Trophoblast cell (in vitro differentiated cells and primary cell): ENCODE data around the gene IQCK.
A peak's percentile ranks its signal among the peaks of the same experiment; 100 is the strongest.

Source experiments
- DNase-seq, 2 donors: peaks; one replicate each; pipeline ENCODE4 v3.0.0-alpha.2; 2016
- H2AFZ ChIP-seq: 2 replicates; pipeline ENCODE4 v1.6.1; 2013; ENCODE audit warnings: low read length, moderate library complexity, mild to moderate bottlenecking; ENCODE audit not compliant: insufficient read depth, poor library complexity
- H2AK5ac ChIP-seq: 2 replicates; pipeline ENCODE4 v1.6.1; 2013; ENCODE audit warnings: mild to moderate bottlenecking, low read length
- H2BK120ac ChIP-seq: 2 replicates; pipeline ENCODE4 v1.6.1; 2013; ENCODE audit warnings: low read length, mild to moderate bottlenecking, moderate library complexity; ENCODE audit not compliant: insufficient read depth, poor library complexity
- H2BK12ac ChIP-seq: 2 replicates; pipeline ENCODE4 v1.6.1; 2013; ENCODE audit warnings: mild to moderate bottlenecking, low read length, moderate library complexity
- H2BK5ac ChIP-seq: 2 replicates; pipeline ENCODE4 v1.6.1; 2013; ENCODE audit warnings: low read length, low read depth, moderate library complexity, mild to moderate bottlenecking; ENCODE audit not compliant: poor library complexity
- H3K14ac ChIP-seq: 2 replicates; pipeline ENCODE4 v1.6.1; 2013; ENCODE audit warnings: mild to moderate bottlenecking, low read length
- H3K18ac ChIP-seq: 2 replicates; pipeline ENCODE4 v1.6.1; 2013; ENCODE audit warnings: mild to moderate bottlenecking, low read length
- H3K23ac ChIP-seq: 2 replicates; pipeline ENCODE4 v1.6.1; 2013; ENCODE audit warnings: low read length
- H3K27ac ChIP-seq: 2 replicates; pipeline ENCODE4 v1.5.1; 2013; ENCODE audit warnings: low read depth, mild to moderate bottlenecking, inconsistent platforms, low read length, moderate library complexity
- H3K27me3 ChIP-seq: 2 replicates; pipeline ENCODE4 v1.6.1; 2013; ENCODE audit warnings: inconsistent platforms, mild to moderate bottlenecking, low read length, moderate library complexity; ENCODE audit not compliant: insufficient read depth
- H3K36me3 ChIP-seq, 2 experiments: 1 replicate in 1 of 2; 2 replicates in 1 of 2; pipeline ENCODE4 v1.6.1; 2013; ENCODE audit warnings: low read length in 2 of 2, mild to moderate bottlenecking in 2 of 2, moderate library complexity in 1 of 2; ENCODE audit not compliant: insufficient read depth in 2 of 2, control insufficient read depth in 1 of 2
- H3K4ac ChIP-seq: 2 replicates; pipeline ENCODE4 v1.6.1; 2013; ENCODE audit warnings: low read depth, mild to moderate bottlenecking, low read length, moderate library complexity
- H3K4me1 ChIP-seq, 2 experiments: 1 replicate in 1 of 2; 2 replicates in 1 of 2; pipeline ENCODE4 v1.6.1; 2013; ENCODE audit warnings: low read length in 2 of 2, mild to moderate bottlenecking in 2 of 2, moderate library complexity in 1 of 2; ENCODE audit not compliant: insufficient read depth in 2 of 2, control insufficient read depth in 1 of 2
- H3K4me2 ChIP-seq: 2 replicates; pipeline ENCODE4 v1.6.1; 2013; ENCODE audit warnings: inconsistent platforms, mild to moderate bottlenecking, low read length, moderate library complexity
- H3K4me3 ChIP-seq: 2 replicates; pipeline ENCODE4 v1.5.1; 2013; ENCODE audit warnings: mild to moderate bottlenecking, low read depth, low read length, inconsistent platforms
- H3K79me1 ChIP-seq: one replicate; pipeline ENCODE4 v1.6.1; 2013; ENCODE audit warnings: low read length
- H3K79me2 ChIP-seq: 2 replicates; pipeline ENCODE4 v1.6.1; 2013; ENCODE audit warnings: low read length, mild to moderate bottlenecking; ENCODE audit not compliant: control insufficient read depth, insufficient read depth, poor library complexity
- H3K9ac ChIP-seq: 2 replicates; pipeline ENCODE4 v1.6.1; 2013; ENCODE audit warnings: mild to moderate bottlenecking, low read length
- H3K9me3 ChIP-seq: 2 replicates; pipeline ENCODE4 v1.6.1; 2013; ENCODE audit warnings: low read depth, mild to moderate bottlenecking, control low read depth, inconsistent platforms, low read length; ENCODE audit not compliant: insufficient read depth
- H4K12ac ChIP-seq: 2 replicates; pipeline ENCODE4 v1.6.1; 2013; ENCODE audit warnings: low read depth, mild to moderate bottlenecking, low read length, moderate library complexity
- H4K8ac ChIP-seq: 2 replicates; pipeline ENCODE4 v1.6.1; 2013; ENCODE audit warnings: low read depth, mild to moderate bottlenecking, low read length, moderate library complexity
- H4K91ac ChIP-seq: one replicate; pipeline ENCODE4 v1.6.1; 2013; ENCODE audit warnings: low read depth, mild to moderate bottlenecking, low read length, moderate library complexity
- WGBS: extraction: QIAGEN DNeasy Blood & Tissue Kit; methylation state at CpG from one replicate; pipeline ENCODE4 v1.1.7; 2013; ENCODE audit warnings: missing lambda C conversion rate; ENCODE audit not compliant: insufficient read length, insufficient coverage; ENCODE audit errors: extremely low coverage; 5-methylcytosine and 5-hydroxymethylcytosine counted together

Gene IQCK

DNA sequence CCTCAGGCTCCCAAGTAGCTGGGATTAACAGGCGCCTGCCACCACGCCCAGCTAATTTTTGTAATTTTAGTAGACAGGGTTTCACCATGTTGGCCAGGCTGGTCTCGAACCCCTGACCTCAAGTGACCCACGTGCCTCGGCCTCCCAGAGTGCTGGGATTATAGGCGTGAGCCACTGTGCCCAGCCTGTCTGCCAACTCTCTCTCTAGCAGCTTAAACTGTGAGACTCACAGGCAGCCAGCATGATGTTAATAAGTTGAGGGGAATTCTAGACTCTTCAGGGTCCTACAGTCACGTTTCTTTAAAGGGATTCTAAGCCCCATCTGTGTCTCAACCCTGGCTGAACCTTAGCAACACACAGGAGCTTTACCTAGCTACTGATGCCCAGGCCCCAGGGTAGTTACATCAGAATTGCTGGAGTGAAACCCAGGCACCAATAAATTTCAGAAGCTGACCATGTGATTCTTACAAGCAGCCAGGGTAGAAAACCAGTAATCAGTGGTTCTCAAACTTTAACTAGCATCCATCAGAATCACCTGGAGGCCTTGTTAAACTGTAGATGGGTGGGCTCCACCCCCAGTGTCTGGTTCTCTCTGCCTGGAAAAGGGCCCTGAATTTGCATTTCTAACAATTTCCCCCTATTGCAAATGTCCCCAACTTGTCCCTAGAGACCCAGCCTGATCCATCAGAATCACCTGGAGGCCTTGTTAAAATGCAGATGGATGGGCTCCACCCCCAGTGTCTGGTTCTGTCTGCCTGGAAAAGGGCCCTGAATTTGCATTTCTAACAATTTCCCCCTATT, 135.9 kb downstream of the IQCK start:
- no peaks in the 10 kb centered on the region for H3K79me1 ChIP-seq
- H3K4ac ChIP-seq, result no peak overlapping the region
- no peak overlapping the region for H2BK120ac ChIP-seq
- no peak overlapping the region for H3K27ac ChIP-seq
- H2AFZ ChIP-seq, result no peak overlapping the region
- H3K27me3 ChIP-seq, result no peaks in the 10 kb centered on the region
- H3K4me1 ChIP-seq, result no peaks in the 10 kb centered on the region
- no peak overlapping the region for H4K8ac ChIP-seq
- peak; percentile 26 to 33 for DNase-seq
- H3K4me2 ChIP-seq, result no peak overlapping the region
- no peak overlapping the region for H2BK12ac ChIP-seq
- H4K91ac ChIP-seq, result no peak overlapping the region
- no peak overlapping the region for H3K14ac ChIP-seq
- peaks cover 0 to 3% of the 10 kb centered on the region in 2 experiments for H3K36me3 ChIP-seq
- no peak overlapping the region for H2AK5ac ChIP-seq
- no peaks in the 10 kb centered on the region for H3K79me2 ChIP-seq
- no peak overlapping the region for H3K18ac ChIP-seq
- no peak overlapping the region for H4K12ac ChIP-seq
- H3K9me3 ChIP-seq, result no peaks in the 10 kb centered on the region
- H3K23ac ChIP-seq, result no peak overlapping the region
- H3K4me3 ChIP-seq, result no peak overlapping the region
- H3K9ac ChIP-seq, result no peak overlapping the region
- H2BK5ac ChIP-seq, result no peak overlapping the region
- no CpG with 5 or more reads among the region's 7 CpGs for WGBS

- H3K79me1 ChIP-seq, result no peaks in the 10 kb centered on the region
- no peak overlapping the region for H3K27ac ChIP-seq
- peaks cover under 1 to 6% of the 10 kb centered on the region in 2 experiments for H3K36me3 ChIP-seq
- no peak overlapping the region for H3K14ac ChIP-seq
- no peak overlapping the region for H2BK12ac ChIP-seq
- no peak overlapping the region for H2AK5ac ChIP-seq
- no peak overlapping the region for H3K9ac ChIP-seq
- H3K4ac ChIP-seq, result no peak overlapping the region
- H4K12ac ChIP-seq, result no peak overlapping the region
- DNase-seq, result no peak
- H2AFZ ChIP-seq, result no peak overlapping the region
- H4K8ac ChIP-seq, result no peak overlapping the region
- H3K79me2 ChIP-seq, result no peaks in the 10 kb centered on the region
- no peak overlapping the region for H2BK120ac ChIP-seq
- no peak overlapping the region for H2BK5ac ChIP-seq
- no peak overlapping the region for H3K23ac ChIP-seq
- no peak overlapping the region for H3K4me3 ChIP-seq
- no peaks in the 10 kb centered on the region for H3K9me3 ChIP-seq
- H3K4me1 ChIP-seq, result no peaks in the 10 kb centered on the region
- H4K91ac ChIP-seq, result no peak overlapping the region
- no peaks in the 10 kb centered on the region for H3K27me3 ChIP-seq
- no peak overlapping the region for H3K18ac ChIP-seq
- no peak overlapping the region for H3K4me2 ChIP-seq
- WGBS, result no CpG with 5 or more reads among the region's 6 CpGs
Measured at GRCh38 chr16:19854543-19854876, 136.4 kb downstream of the IQCK start.

DNA sequence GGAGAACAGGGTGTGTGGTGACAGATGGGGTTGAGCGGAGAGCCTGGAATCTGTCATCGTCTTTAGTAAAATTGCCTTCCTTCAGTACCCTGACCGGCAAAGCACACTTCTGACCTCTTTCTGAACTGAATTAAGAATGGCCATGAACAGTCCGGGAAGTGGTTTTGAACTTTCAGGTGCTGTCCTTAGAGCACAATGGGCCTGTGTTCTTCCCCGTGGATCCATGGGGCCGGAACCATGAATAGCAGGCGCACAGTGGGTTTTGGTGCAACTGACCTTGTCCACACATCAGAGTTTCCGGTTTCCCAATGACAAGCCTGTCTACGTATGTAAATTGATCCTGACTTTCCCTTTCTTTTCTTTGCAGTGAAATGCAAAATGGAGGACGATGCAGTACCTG, 138.0 kb downstream of the IQCK start:
- no peak overlapping the region for H2BK5ac ChIP-seq
- H2BK120ac ChIP-seq, result no peak overlapping the region
- H3K36me3 ChIP-seq, result peaks cover 11 to 13% of the 10 kb centered on the region in 2 experiments
- H2BK12ac ChIP-seq, result no peak overlapping the region
- no peak overlapping the region for H2AK5ac ChIP-seq
- no peaks in the 10 kb centered on the region for H3K79me2 ChIP-seq
- no peaks in the 10 kb centered on the region for H3K79me1 ChIP-seq
- H3K4me1 ChIP-seq, result peaks cover 0 to 2% of the 10 kb centered on the region in 2 experiments
- H3K9ac ChIP-seq, result no peak overlapping the region
- no peak overlapping the region for H3K14ac ChIP-seq
- H3K4me3 ChIP-seq, result no peak overlapping the region
- no peak overlapping the region for H3K23ac ChIP-seq
- no peak overlapping the region for H3K18ac ChIP-seq
- H3K27me3 ChIP-seq, result no peaks in the 10 kb centered on the region
- no peak overlapping the region for H4K12ac ChIP-seq
- H3K27ac ChIP-seq, result no peak overlapping the region
- WGBS, result no CpG with 5 or more reads among the region's 10 CpGs
- no peak overlapping the region for H4K91ac ChIP-seq
- no peak overlapping the region for H3K4ac ChIP-seq
- H3K4me2 ChIP-seq, result no peak overlapping the region
- no peak overlapping the region for H2AFZ ChIP-seq
- no peak overlapping the region for H4K8ac ChIP-seq
- DNase-seq, result no peak
- H3K9me3 ChIP-seq, result no peaks in the 10 kb centered on the region

DNA sequence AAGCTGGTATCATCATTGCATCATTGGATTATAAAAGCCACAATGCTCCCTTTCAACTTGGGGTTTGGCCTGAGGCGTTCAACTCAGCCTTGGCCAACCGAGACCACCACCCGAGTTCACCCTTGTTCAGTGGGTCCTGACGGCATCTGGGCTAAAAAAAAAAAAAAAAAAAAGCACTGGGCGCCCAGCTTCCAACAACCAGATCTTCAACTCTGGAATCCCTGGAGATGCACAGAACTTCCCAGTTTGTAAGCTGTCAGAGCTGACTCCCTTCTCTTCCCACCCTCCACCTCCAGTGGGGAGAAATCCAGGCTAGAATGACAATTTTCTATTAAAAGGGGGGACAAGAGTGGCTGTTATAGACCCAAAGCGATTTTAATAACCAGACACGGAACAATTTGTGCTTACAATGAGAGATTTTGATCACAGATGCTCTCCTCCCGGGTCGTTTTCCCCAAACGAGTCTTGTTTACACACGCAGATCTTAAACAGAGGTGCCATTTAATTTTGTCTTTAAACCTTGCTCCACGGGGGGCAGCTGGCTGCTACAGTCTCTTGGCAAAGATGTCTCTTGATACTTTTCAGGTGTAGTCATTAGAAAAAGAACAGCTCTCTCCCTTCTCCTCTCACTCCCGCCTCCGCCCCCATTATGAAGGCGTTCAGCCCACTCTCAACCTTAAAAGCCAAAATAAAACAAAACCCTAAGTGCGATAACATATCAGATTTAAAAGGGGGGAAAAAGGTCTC, 139.7 kb downstream of the IQCK start:
- Histone ChIP-seq H3K4me2 (no peak overlapping the region), H3K27ac (no peak overlapping the region), H2BK12ac (no peak overlapping the region), H2BK120ac (no peak overlapping the region), H2BK5ac (no peak overlapping the region), H3K14ac (no peak overlapping the region), H3K36me3 (peaks cover 16 to 19% of the 10 kb centered on the region in 2 experiments), H3K4ac (no peak overlapping the region), H2AFZ (no peak overlapping the region), H3K9ac (no peak overlapping the region), H3K23ac (no peak overlapping the region), H3K9me3 (peaks cover 3% of the 10 kb centered on the region), H3K79me1 (no peaks in the 10 kb centered on the region), H2AK5ac (no peak overlapping the region), H3K27me3 (no peaks in the 10 kb centered on the region), H4K91ac (no peak overlapping the region), H3K4me3 (no peak overlapping the region), H4K8ac (no peak overlapping the region), H3K79me2 (no peaks in the 10 kb centered on the region), H3K18ac (no peak overlapping the region), H4K12ac (no peak overlapping the region), H3K4me1 (peaks cover 0 to 2% of the 10 kb centered on the region in 2 experiments)
- DNase-seq, result no peak
- WGBS, result no CpG with 5 or more reads among the region's 16 CpGs
